ENCODE results near the gene NTM. TPM values are rescaled to one million over a fixed set of nuclear protein-coding genes. Genes with fewer than 3 reads are reported as not detected.

The NTM gene
- total RNA-seq, 4 donors from 2014 or later = 3.6 to 11.8 (median 7.8) TPM

DNA sequence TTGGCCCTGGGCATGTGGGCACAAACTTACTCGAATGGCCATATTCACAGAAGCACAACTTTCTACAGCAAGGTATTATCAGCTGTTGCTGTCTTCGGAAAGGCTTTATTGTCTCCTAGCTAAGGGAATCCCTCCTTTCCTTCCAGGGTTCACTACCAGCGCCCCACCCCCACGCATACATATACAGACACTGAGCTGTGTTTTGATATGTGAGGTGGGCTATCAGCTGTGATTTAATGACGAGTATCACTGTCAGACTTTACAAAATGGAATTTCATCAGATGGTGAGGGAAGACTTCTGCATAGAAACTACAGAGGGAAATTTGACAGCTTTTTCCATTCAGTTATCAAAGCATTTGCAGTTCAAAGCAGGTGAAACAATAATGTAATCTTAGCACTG, 730.2 kb downstream of the NTM start:
- Histone ChIP-seq H3K27me3 (no peaks in the 10 kb centered on the region), H3K36me3 (no peaks in the 10 kb centered on the region), H3K9me3 (no peaks in the 10 kb centered on the region), H3K4me1 (no peaks in the 10 kb centered on the region), H3K27ac (no peak overlapping the region), H3K4me3 (no peak overlapping the region)
- TF ChIP-seq POLR2AphosphoS5 (IDR thresholded peaks at IDR 0.05) (no peak), EP300 (IDR thresholded peaks at IDR 0.05) (no peak), POLR2A (IDR thresholded peaks at IDR 0.05) (no peak)
- TF ChIP-seq, protein P1, sequence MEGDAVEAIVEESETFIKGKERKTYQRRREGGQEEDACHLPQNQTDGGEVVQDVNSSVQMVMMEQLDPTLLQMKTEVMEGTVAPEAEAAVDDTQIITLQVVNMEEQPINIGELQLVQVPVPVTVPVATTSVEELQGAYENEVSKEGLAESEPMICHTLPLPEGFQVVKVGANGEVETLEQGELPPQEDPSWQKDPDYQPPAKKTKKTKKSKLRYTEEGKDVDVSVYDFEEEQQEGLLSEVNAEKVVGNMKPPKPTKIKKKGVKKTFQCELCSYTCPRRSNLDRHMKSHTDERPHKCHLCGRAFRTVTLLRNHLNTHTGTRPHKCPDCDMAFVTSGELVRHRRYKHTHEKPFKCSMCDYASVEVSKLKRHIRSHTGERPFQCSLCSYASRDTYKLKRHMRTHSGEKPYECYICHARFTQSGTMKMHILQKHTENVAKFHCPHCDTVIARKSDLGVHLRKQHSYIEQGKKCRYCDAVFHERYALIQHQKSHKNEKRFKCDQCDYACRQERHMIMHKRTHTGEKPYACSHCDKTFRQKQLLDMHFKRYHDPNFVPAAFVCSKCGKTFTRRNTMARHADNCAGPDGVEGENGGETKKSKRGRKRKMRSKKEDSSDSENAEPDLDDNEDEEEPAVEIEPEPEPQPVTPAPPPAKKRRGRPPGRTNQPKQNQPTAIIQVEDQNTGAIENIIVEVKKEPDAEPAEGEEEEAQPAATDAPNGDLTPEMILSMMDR (IDR thresholded peaks at IDR 0.05) = no peak
- WGBS, 2 donors (ENCODE audit: low coverage in 1 of 2) = 80 to 82% methylated on average over 2 to 5 of the region's 5 CpGs
- no peak for ATAC-seq

DNA sequence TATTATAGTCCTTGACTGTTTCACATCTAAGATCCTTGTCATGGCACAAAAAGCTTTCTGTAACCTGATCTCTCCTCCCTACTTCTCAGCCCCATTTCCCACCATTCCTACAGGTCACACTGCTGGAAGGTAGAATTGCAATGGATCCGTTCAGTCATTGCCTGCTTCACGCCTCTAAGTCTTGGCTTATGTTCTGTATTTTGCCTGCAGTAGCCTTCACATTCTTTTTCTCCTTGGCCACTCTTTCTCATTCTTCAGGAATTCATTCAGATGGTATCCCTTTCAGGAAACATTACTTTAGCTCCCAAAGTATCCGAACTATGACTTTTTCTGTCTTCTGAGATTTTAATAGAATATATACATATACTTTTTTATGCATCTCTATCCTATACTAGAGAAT, 731.5 kb downstream of the NTM start:
- 74 to 94% methylated on average over 2 to 3 of the region's 3 CpGs for WGBS, 2 donors (ENCODE audit: low coverage in 1 of 2)
- Histone ChIP-seq H3K4me1 (no peaks in the 10 kb centered on the region), H3K27me3 (no peaks in the 10 kb centered on the region), H3K9me3 (no peaks in the 10 kb centered on the region), H3K27ac (no peak overlapping the region), H3K4me3 (no peak overlapping the region), H3K36me3 (no peaks in the 10 kb centered on the region)
- no peak for TF ChIP-seq EP300 (IDR thresholded peaks at IDR 0.05)
- TF ChIP-seq, protein P1 (IDR thresholded peaks at IDR 0.05) = no peak
- no peak for ATAC-seq

DNA sequence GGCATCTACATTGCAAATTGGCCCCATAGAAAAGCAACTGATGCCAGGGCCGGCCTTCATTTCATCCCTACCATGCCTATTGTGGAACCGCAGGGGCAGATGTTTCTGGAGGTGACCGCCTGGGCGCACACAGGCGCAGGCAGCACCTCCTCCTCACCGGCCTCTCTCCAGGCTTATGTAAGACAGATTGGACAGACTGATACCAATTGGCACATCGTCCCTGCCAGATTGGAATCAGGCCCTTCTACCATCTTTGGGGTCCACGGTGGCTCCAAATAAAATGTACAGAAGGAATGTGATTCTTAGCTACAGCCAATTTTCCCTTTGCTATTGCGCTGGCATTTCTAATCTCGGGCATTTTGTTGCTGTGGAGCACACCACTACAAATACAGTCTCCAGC, 732.6 kb downstream of the NTM start:
- Histone ChIP-seq H3K36me3 (no peaks in the 10 kb centered on the region), H3K4me1 (no peaks in the 10 kb centered on the region), H3K27ac (no peak overlapping the region), H3K4me3 (no peak overlapping the region), H3K27me3 (no peaks in the 10 kb centered on the region), H3K9me3 (no peaks in the 10 kb centered on the region)
- TF ChIP-seq EP300 (IDR thresholded peaks at IDR 0.05) = no peak
- TF ChIP-seq POLR2AphosphoS5 (IDR thresholded peaks at IDR 0.05) = no peak
- no peak for TF ChIP-seq POLR2A (IDR thresholded peaks at IDR 0.05)
- TF ChIP-seq, protein P1 (IDR thresholded peaks at IDR 0.05) = no peak
- no peak for ATAC-seq
- WGBS, 2 donors (ENCODE audit: low coverage in 1 of 2) = 72 to 80% methylated on average over 3 to 4 of the region's 10 CpGs

DNA sequence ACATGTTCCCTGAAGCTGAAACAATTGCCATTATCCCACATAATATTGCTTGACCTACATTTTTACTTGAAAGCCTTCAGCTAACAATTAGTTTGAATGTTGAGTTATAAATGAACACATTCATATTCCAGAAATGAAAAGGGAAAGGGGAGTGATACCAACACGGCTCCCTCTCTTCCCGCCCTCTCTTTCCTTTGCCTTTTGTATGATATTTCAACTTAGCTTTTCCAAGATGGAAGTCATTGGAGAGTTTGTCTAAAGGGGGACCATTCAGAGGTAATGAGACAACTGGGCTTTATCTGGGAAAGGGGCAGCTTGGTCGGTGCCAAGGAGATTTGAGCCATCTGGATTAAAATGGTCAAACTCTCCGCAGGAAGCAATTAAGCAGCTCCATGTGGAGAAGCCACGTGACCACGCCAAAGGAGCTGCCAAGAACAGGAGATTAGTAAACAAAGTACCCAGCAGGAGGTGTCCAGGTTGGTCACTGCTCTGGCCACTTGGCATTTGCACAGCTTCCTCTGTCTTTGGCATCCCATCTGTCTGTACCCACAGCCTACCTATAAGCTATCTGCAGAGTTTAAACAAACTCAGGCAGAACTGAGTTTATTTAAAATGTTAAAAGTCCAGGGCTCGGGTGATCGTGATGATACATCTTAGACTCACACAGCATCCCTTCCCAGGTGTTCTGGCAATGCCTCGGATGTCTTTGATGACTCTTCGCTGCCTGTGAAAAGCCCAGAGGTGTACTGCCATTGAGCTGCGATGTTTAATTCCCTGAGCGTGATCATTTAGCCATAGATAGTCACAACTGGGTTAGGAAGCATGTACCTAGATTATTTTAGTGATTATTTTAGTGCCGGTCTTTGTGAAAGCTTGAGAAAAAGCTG, 735.9 kb downstream of the NTM start:
- Histone ChIP-seq H3K4me3 (no peak overlapping the region), H3K9me3 (no peaks in the 10 kb centered on the region), H3K4me1 (peaks cover 0 to 2% (median 0%) of the 10 kb centered on the region in 3 donors), H3K27me3 (no peaks in the 10 kb centered on the region), H3K27ac (no peak overlapping the region), H3K36me3 (no peaks in the 10 kb centered on the region)
- ATAC-seq = no peak
- 55 to 64% methylated on average over 3 to 11 of the region's 13 CpGs for WGBS, 2 donors (ENCODE audit: low coverage in 1 of 2)
- TF ChIP-seq EP300 (IDR thresholded peaks at IDR 0.05) (no peak), POLR2AphosphoS5 (IDR thresholded peaks at IDR 0.05) (no peak)
- TF ChIP-seq, protein P1 (IDR thresholded peaks at IDR 0.05) = no peak

DNA sequence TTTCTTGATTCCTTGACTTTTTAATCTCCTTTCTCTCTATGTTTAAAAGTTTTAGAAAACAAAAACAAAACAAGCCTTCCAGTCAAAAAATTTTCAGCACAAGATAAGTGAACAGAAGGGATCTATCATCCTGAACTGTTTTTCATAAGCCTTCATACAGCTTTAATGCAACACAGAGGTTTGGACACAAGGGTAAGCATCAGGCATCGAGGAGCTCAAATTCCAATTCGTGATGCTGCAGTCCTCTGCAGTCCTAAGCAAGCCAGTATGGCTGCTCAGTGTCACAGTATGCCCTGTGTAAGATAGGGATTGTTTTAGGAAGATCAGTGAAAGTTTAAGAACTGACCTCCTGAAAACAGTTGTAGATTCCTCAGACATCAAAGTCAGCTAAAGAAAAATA, 740.9 kb downstream of the NTM start:
- Histone ChIP-seq H3K36me3 (no peaks in the 10 kb centered on the region), H3K4me1 (peaks cover 0 to 7% (median 0%) of the 10 kb centered on the region in 3 donors), H3K27me3 (no peaks in the 10 kb centered on the region), H3K4me3 (no peak overlapping the region), H3K27ac (peak overlapping the region in 3 of 4 donors; percentile 46 to 58 (median 47)), H3K9me3 (no peaks in the 10 kb centered on the region)
- TF ChIP-seq EP300 (IDR thresholded peaks at IDR 0.05) (no peak), POLR2A (IDR thresholded peaks at IDR 0.05) (no peak), POLR2AphosphoS5 (IDR thresholded peaks at IDR 0.05) (no peak)
- TF ChIP-seq, protein P1 (IDR thresholded peaks at IDR 0.05) = no peak
- WGBS, 2 donors (ENCODE audit: low coverage in 1 of 2) = 15 to 55% methylated on average over 2 of the region's 2 CpGs
- no peak for ATAC-seq
